OCI-LY3 (cell line): Measurements from ENCODE around the gene NFYB.

ENCODE experiments used
- H2AFZ ChIP-seq: fragments of 200-600, 300-600 bp; shearing (Covaris generic); 2 replicates; pipeline ENCODE4 v1.6.0; 2014; ENCODE audit warnings: antibody characterized with exemption, low read depth, low read length
- H3K27ac ChIP-seq: fragments of 200-600, 300-600 bp; sonication (generic); 2 replicates; pipeline ENCODE4 v1.5.1; 2014; ENCODE audit warnings: mild to moderate bottlenecking, low read length, moderate library complexity, mixed read lengths
- H3K27me3 ChIP-seq: fragments of 200-600, 300-600 bp; sonication (generic); 2 replicates; pipeline ENCODE4 v1.6.1; 2014; ENCODE audit warnings: low read depth, low read length, mixed read lengths
- H3K36me3 ChIP-seq: fragments of 200-600, 300-600 bp; sonication (generic); replicated peaks from 2 replicates; pipeline ENCODE3; 2014; ENCODE audit warnings: low read depth, low read length, mixed read lengths
- H3K4me1 ChIP-seq: fragments of 300-600, 200-600 bp; sonication (generic); 2 replicates; pipeline ENCODE4 v1.6.1; 2014; ENCODE audit warnings: low read length, mixed read lengths
- H3K4me2 ChIP-seq: fragments of 200-600, 300-600 bp; sonication (generic); 2 replicates; pipeline ENCODE4 v1.6.1; 2014; ENCODE audit warnings: low read length, mixed read lengths
- H3K4me3 ChIP-seq: fragments of 300-600, 200-600 bp; sonication (generic); 2 replicates; pipeline ENCODE4 v1.5.1; 2014; ENCODE audit warnings: antibody characterized with exemption, mild to moderate bottlenecking, low read length, moderate library complexity
- H3K79me2 ChIP-seq: fragments of 300-600, 200-600 bp; shearing (Covaris generic); 2 replicates; pipeline ENCODE4 v1.6.1; 2014; ENCODE audit warnings: mild to moderate bottlenecking, low read length, mixed read lengths
- H3K9ac ChIP-seq: fragments of 300-600, 200-600 bp; shearing (Covaris generic); 2 replicates; pipeline ENCODE4 v1.6.0; 2014; ENCODE audit warnings: mild to moderate bottlenecking, low read length, moderate library complexity
- H3K9me3 ChIP-seq: fragments of 200-600, 300-600 bp; shearing (Covaris generic); 2 replicates; pipeline ENCODE4 v1.6.1; 2014; ENCODE audit warnings: low read length, mixed read lengths; ENCODE audit not compliant: insufficient read depth
- H4K20me1 ChIP-seq: fragments of 200-600, 300-600 bp; sonication (generic); 2 replicates; pipeline ENCODE4 v1.6.1; 2016; ENCODE audit warnings: low read length, mixed read lengths; ENCODE audit not compliant: insufficient read depth
- EZH2phosphoT487 ChIP-seq: fragments of 200-600 bp; shearing (Covaris generic); IDR thresholded peaks from 2 replicates; pipeline ENCODE4 v1.6.1; 2018; ENCODE audit warnings: antibody characterized with exemption, mixed run types, low read depth
- TF ChIP-seq, protein P1 (sequence below): fragments of 200-600, 300-600 bp; sonication (generic); IDR thresholded peaks from 2 replicates; pipeline ENCODE4 v1.5.1; 2014; ENCODE audit warnings: antibody characterized with exemption, low read length, low read depth

NFYB gene

GRCh38 chr12:104083769-104084475 lies 54.1 kb downstream of the NFYB start:
- Histone ChIP-seq H3K79me2 (no peaks in the 10 kb centered on the region), H3K4me1 (peaks cover 7% of the 10 kb centered on the region; the same call in 1 of the 2 replicates), H4K20me1 (no peaks in the 10 kb centered on the region), H3K4me2 (no peak overlapping the region), H3K9ac (no peak overlapping the region), H3K4me3 (no peak overlapping the region), H3K27me3 (no peaks in the 10 kb centered on the region), H3K9me3 (no peaks in the 10 kb centered on the region), H2AFZ (no peak overlapping the region), H3K36me3 (no peaks in the 10 kb centered on the region), H3K27ac (no peak overlapping the region)
- TF ChIP-seq, protein P1, sequence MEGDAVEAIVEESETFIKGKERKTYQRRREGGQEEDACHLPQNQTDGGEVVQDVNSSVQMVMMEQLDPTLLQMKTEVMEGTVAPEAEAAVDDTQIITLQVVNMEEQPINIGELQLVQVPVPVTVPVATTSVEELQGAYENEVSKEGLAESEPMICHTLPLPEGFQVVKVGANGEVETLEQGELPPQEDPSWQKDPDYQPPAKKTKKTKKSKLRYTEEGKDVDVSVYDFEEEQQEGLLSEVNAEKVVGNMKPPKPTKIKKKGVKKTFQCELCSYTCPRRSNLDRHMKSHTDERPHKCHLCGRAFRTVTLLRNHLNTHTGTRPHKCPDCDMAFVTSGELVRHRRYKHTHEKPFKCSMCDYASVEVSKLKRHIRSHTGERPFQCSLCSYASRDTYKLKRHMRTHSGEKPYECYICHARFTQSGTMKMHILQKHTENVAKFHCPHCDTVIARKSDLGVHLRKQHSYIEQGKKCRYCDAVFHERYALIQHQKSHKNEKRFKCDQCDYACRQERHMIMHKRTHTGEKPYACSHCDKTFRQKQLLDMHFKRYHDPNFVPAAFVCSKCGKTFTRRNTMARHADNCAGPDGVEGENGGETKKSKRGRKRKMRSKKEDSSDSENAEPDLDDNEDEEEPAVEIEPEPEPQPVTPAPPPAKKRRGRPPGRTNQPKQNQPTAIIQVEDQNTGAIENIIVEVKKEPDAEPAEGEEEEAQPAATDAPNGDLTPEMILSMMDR, result no peak
- TF ChIP-seq EZH2phosphoT487, result no peak

DNA sequence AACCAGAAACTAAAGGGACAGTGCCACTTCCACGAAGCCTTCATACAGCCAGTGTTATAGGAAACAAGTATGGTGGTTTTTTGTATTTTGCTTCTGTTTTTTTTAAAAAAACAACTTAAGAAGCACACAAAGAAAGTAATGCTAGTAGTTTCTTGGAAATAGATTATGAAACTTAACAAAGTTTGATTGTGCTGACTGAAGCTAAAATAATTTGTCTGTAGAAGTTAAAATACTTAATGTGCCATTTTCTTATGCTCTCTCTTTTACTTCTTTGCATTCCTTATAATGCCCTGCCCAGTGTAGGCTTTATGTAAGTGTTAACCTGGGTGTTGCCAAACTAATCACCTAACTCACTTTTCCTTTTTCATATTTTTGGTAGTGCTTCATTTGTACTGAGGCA lies 57.2 kb downstream of the NFYB start:
- no peaks in the 10 kb centered on the region for H3K27me3 ChIP-seq
- no peak overlapping the region for H3K4me3 ChIP-seq
- H3K4me1 ChIP-seq, result peaks cover 7% of the 10 kb centered on the region; the same call in 1 of the 2 replicates
- H2AFZ ChIP-seq, result no peak overlapping the region
- H3K9me3 ChIP-seq, result no peaks in the 10 kb centered on the region
- H3K27ac ChIP-seq, result no peak overlapping the region
- H3K9ac ChIP-seq, result no peak overlapping the region
- H4K20me1 ChIP-seq, result no peaks in the 10 kb centered on the region
- no peaks in the 10 kb centered on the region for H3K79me2 ChIP-seq
- no peak overlapping the region for H3K4me2 ChIP-seq
- TF ChIP-seq, protein P1, result no peak
- no peak for TF ChIP-seq EZH2phosphoT487
- no peaks in the 10 kb centered on the region for H3K36me3 ChIP-seq

DNA sequence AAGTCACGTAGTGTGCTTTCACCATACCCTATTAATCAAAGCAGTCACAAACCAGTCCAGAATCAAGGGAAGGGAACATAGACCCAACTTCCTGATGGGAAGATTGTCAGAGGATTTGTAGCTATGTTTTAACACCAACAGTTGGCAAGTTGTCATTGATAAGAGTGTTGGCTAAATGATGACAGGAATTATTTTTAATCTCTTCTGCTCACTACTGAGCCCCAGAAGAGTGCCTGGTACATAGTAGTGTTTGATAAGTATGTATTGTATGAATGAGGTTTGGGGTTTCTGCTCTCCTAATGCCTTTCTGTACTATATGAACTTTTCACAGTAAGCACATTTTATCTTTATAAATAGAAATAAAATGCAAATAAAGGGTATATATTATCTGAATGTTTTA lies 59.0 kb downstream of the NFYB start:
- peaks cover 3% of the 10 kb centered on the region; the same call in 1 of the 2 replicates for H3K4me1 ChIP-seq
- TF ChIP-seq, protein P1, result no peak
- TF ChIP-seq EZH2phosphoT487, result no peak
- no peak overlapping the region for H3K27ac ChIP-seq
- no peak overlapping the region for H3K4me3 ChIP-seq
- H3K79me2 ChIP-seq, result no peaks in the 10 kb centered on the region
- no peak overlapping the region for H3K9ac ChIP-seq
- H3K36me3 ChIP-seq, result no peaks in the 10 kb centered on the region
- H2AFZ ChIP-seq, result no peak overlapping the region
- H3K9me3 ChIP-seq, result no peaks in the 10 kb centered on the region
- H4K20me1 ChIP-seq, result no peaks in the 10 kb centered on the region
- no peak overlapping the region for H3K4me2 ChIP-seq
- H3K27me3 ChIP-seq, result no peaks in the 10 kb centered on the region

DNA sequence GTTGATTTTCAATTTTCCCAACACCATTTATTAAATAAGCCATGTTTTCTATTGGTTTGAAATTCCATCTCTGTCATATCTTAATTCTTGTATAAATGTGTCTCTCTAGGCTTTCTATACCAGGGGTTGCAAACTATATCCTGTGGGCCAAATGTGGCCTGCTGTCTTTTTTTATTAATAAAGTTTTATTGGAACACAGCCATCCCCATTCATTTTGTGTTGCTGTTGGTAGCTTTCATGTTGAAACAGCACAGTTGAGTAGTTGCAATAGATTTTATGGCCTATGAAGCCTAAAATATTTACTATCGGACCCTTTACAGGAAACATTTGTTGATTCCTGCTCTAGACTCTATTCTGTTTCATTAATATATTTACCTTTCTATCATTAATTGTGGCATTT lies 64.3 kb downstream of the NFYB start:
- no peaks in the 10 kb centered on the region for H3K79me2 ChIP-seq
- TF ChIP-seq, protein P1, result no peak
- no peak for TF ChIP-seq EZH2phosphoT487

More for the DNA sequence above, 64.3 kb downstream of the NFYB start:
- Histone ChIP-seq H3K9ac (no peak overlapping the region), H4K20me1 (no peaks in the 10 kb centered on the region), H3K4me3 (no peak overlapping the region), H3K36me3 (no peaks in the 10 kb centered on the region), H3K4me2 (no peak overlapping the region), H3K4me1 (no peaks in the 10 kb centered on the region), H3K27me3 (no peaks in the 10 kb centered on the region), H2AFZ (no peak overlapping the region), H3K27ac (no peak overlapping the region), H3K9me3 (no peaks in the 10 kb centered on the region)
